Measurements from ENCODE around the gene KDM3B.

- TF ChIP-seq PBX3 (IDR thresholded peaks at IDR 0.05) = no peak
- TF ChIP-seq RCOR1 (IDR thresholded peaks at IDR 0.05; ENCODE audit: low read depth, low read length) = no peak
- no peak for TF ChIP-seq CTCF (IDR thresholded peaks at IDR 0.05)
- TF ChIP-seq POLR2A (IDR thresholded peaks at IDR 0.05; ENCODE audit: low read length) = no peak
- TF ChIP-seq JUN (IDR thresholded peaks at IDR 0.05) = no peak
- TF ChIP-seq EHMT2 (IDR thresholded peaks at IDR 0.05; ENCODE audit: low read depth) = no peak
- TF ChIP-seq HOXA7 (CRISPR knock-in tag; IDR thresholded peaks at IDR 0.05) = no peak
- TF ChIP-seq MAFK (IDR thresholded peaks at IDR 0.05; ENCODE audit: partially characterized antibody) = no peak
- TF ChIP-seq HDAC2 (IDR thresholded peaks at IDR 0.05) = no peak
- no peak for TF ChIP-seq RNF2 (IDR thresholded peaks at IDR 0.05; ENCODE audit: borderline replicate concordance, low read depth)
- TF ChIP-seq ZC3H11A (IDR thresholded peaks at IDR 0.05) = no peak
- no peak for TF ChIP-seq ZSCAN20 (CRISPR knock-in tag; IDR thresholded peaks at IDR 0.05)
- TF ChIP-seq ATOH8 (CRISPR knock-in tag; IDR thresholded peaks at IDR 0.05; ENCODE audit: low read depth) = no peak
These were observed 20.2 kb downstream of the KDM3B start for GRCh38 chr5:138372653-138373052.
